Panc1 (cell line): Measurements from ENCODE around the gene MTFR1L. TPM values are rescaled to one million over a fixed set of nuclear protein-coding genes. Genes with fewer than 3 reads are reported as not detected.

Experiments used
- ATAC-seq: fragments of 200-7000 bp; cut with Tn5 transposase; 2 replicates; pipeline ENCODE4 v1.9.1; 2020; ENCODE audit warnings: mild to moderate bottlenecking, moderate library complexity
- BruUV-seq: library from RNA; stranded (reverse); fragments of 400-500 nt; replicated peaks from 2 replicates; lab custom pipeline; 2021; lab: Mats Ljungman, UMichigan
- CTCF ChIA-PET: fragments of 300-600 bp; sonication (Branson Sonifier 250); formaldehyde crosslinking; loops from one replicate; lab custom pipeline; 2022; ENCODE audit warnings: antibody characterized with exemption; lab: Charles Lee
- POLR2A ChIA-PET: fragments of 300-600 bp; sonication (Branson Sonifier 250); formaldehyde crosslinking; loops from one replicate; lab custom pipeline; 2022; ENCODE audit warnings: antibody characterized with exemption; lab: Charles Lee
- DNase-seq: peaks from one replicate; pipeline ENCODE4 v3.0.0-alpha.2; 2010; ENCODE audit warnings: low read depth, low spot score
- H3K27ac ChIP-seq: 2 replicates; pipeline ENCODE4 v1.5.1; 2011; ENCODE audit warnings: mild to moderate bottlenecking, low read length, inconsistent platforms
- H3K27me3 ChIP-seq: fragments of 200-500 bp; sonication (Bioruptor generic); 2 replicates; pipeline ENCODE4 v1.6.0; 2014; ENCODE audit warnings: low read length, inconsistent platforms; ENCODE audit not compliant: control insufficient read depth, insufficient read depth
- H3K36me3 ChIP-seq: fragments of 200-500 bp; sonication (Bioruptor generic); 2 replicates; pipeline ENCODE4 v1.5.1; 2014; ENCODE audit warnings: inconsistent platforms, mild to moderate bottlenecking, low read length, moderate library complexity; ENCODE audit not compliant: control insufficient read depth, insufficient read depth
- H3K4me1 ChIP-seq: 2 replicates; pipeline ENCODE4 v1.5.1; 2011; ENCODE audit warnings: inconsistent platforms, mild to moderate bottlenecking, low read length, moderate library complexity; ENCODE audit not compliant: control insufficient read depth, insufficient read depth
- H3K4me3 ChIP-seq, 2 experiments: 2 replicates each; pipeline ENCODE4 v1.5.1; 2011 to 2012; ENCODE audit warnings: low read depth in 2 of 2, low read length in 2 of 2, mild to moderate bottlenecking in 2 of 2, inconsistent platforms in 1 of 2, moderate library complexity in 1 of 2
- H3K9me3 ChIP-seq: fragments of 200-500 bp; sonication (Bioruptor generic); 2 replicates; pipeline ENCODE4 v1.5.1; 2014; ENCODE audit warnings: low read depth, mild to moderate bottlenecking, inconsistent platforms, low read length, moderate library complexity; ENCODE audit not compliant: control insufficient read depth, insufficient read depth
- CTCF ChIP-seq: fragments of 450-650 bp; IDR thresholded peaks from 2 replicates; pipeline ENCODE4 v1.5.1; 2017; ENCODE audit warnings: mild to moderate bottlenecking
- POLR2AphosphoS5 ChIP-seq: IDR thresholded peaks from 2 replicates; pipeline ENCODE4 v1.6.1; 2012; ENCODE audit warnings: mild to moderate bottlenecking, low read depth, low read length, moderate library complexity
- REST ChIP-seq, 2 experiments: IDR thresholded peaks; 2 replicates each; pipeline ENCODE4 v1.6.1; 2011 to 2012; ENCODE audit warnings: low read depth in 2 of 2, control low read depth in 1 of 2, low read length in 1 of 2, mild to moderate bottlenecking in 1 of 2, moderate library complexity in 1 of 2; ENCODE audit not compliant: insufficient read depth in 1 of 2
- SIN3A ChIP-seq: IDR thresholded peaks from 2 replicates; pipeline ENCODE4 v1.6.1; 2012; ENCODE audit warnings: low read depth, mild to moderate bottlenecking, low read length, moderate library complexity, borderline replicate concordance; ENCODE audit not compliant: insufficient read depth
- TCF7L2 ChIP-seq: IDR thresholded peaks from 2 replicates; pipeline ENCODE4 v1.6.1; 2011; ENCODE audit warnings: mild to moderate bottlenecking, low read depth, low read length, inconsistent platforms
- in situ Hi-C: cut with HindIII; loops from 2 replicates; pipeline ENCODE4 v1.10.0; 2016; ENCODE audit warnings: low sequenced_read_pairs, low pct_unique_long_range_greater_than_20kb
- intact Hi-C: fragments of 100-400 bp; cut with micrococcal nuclease; formaldehyde crosslinking; loops from one replicate; pipeline ENCODE4 v1.10.0; 2022; ENCODE audit not compliant: unreplicated experiment
- total RNA-seq: library from RNA; stranded (reverse); gene quantifications from one replicate; pipeline ENCODE4 v1.2.1, GENCODE V29; 2021; ENCODE audit not compliant: unreplicated experiment

The MTFR1L gene
- total RNA-seq, 1 experiment from 2014 or later: 68.5 TPM

- Histone ChIP-seq H3K4me1 (0 out of 2 replicates have a peak, but pooled peaks cover 5% of the 10 kb centered on the region), H3K36me3 (no peaks in the 10 kb centered on the region), H3K27me3 (no peaks in the 10 kb centered on the region), H3K27ac (peak within 1 kb of the TSS; percentile 52; the same call in 1 of the 2 replicates), H3K4me3 (peak within 1 kb of the TSS; percentile 42 to 59), H3K9me3 (no peaks in the 10 kb centered on the region)
- ChIA-PET CTCF (no interaction called here), POLR2A (no interaction called here)
- BruUV-seq: no TSS peak
- ATAC-seq (peak; percentile 86), DNase-seq (no peak)
- in situ Hi-C loops (no loop called here), intact Hi-C loops (loop anchor here (5.0 kb wide), 1 partner anchor 178 kb away; no protein-coding TSS in a partner anchor)
- TF ChIP-seq POLR2AphosphoS5 (no peak), CTCF (no peak), REST (IDR thresholded peaks at IDR 0.05; ENCODE audit: insufficient read depth in 1 of 2, low read depth in 2 of 2, low read length in 1 of 2) (no peak), SIN3A (no peak), TCF7L2 (no peak)
Measured at GRCh38 chr1:25799935-25800702, 19.6 kb upstream of the MTFR1L start, which contains the start of gene SELENON. Gene SELENON, plus strand, starts transcription at chr1:25800193. Its CDS starts 38 bp downstream, at chr1:25800231.

GRCh38 chr1:25800703-25801377 lies 18.9 kb upstream of the MTFR1L start:
- Histone ChIP-seq H3K27ac (peak overlapping the region; percentile 5; the same call in 1 of the 2 replicates), H3K9me3 (no peaks in the 10 kb centered on the region), H3K4me3 (peak overlapping the region; percentile 38 to 59), H3K36me3 (no peaks in the 10 kb centered on the region), H3K27me3 (no peaks in the 10 kb centered on the region), H3K4me1 (0 out of 2 replicates have a peak, but pooled peaks cover 5% of the 10 kb centered on the region)
- no peak for TF ChIP-seq TCF7L2
- TF ChIP-seq SIN3A: no peak
- no peak for TF ChIP-seq POLR2AphosphoS5
- no peak for TF ChIP-seq CTCF
- no peak for TF ChIP-seq REST (IDR thresholded peaks at IDR 0.05; ENCODE audit: insufficient read depth in 1 of 2, low read depth in 2 of 2, low read length in 1 of 2)
- intact Hi-C loops (no loop called here), in situ Hi-C loops (no loop called here)
- ChIA-PET POLR2A (interaction anchor here (0.6 to 0.7 kb wide), 3 partner anchors 19 to 1096 kb away, joined by 3 to 4 read pairs (median 3); partner anchors contain the start of gene MTFR1L), CTCF (interaction anchor here (0.6 to 1.2 kb wide), 2 partner anchors 193 to 203 kb away, joined by 3 to 6 read pairs; no protein-coding TSS in a partner anchor)
- DNase-seq (no peak), ATAC-seq (peak; percentile 6; the same call in 1 of the 2 replicates)
- BruUV-seq: TSS peak; percentile 48
